ENCODE data around the gene ZNF692. TPM values are rescaled to one million over a fixed set of nuclear protein-coding genes. Genes with fewer than 3 reads are reported as not detected.

The ZNF692 gene
- total RNA-seq, 6 donors from 2014 or later = 25.7 to 248 (median 34.1) TPM

DNA sequence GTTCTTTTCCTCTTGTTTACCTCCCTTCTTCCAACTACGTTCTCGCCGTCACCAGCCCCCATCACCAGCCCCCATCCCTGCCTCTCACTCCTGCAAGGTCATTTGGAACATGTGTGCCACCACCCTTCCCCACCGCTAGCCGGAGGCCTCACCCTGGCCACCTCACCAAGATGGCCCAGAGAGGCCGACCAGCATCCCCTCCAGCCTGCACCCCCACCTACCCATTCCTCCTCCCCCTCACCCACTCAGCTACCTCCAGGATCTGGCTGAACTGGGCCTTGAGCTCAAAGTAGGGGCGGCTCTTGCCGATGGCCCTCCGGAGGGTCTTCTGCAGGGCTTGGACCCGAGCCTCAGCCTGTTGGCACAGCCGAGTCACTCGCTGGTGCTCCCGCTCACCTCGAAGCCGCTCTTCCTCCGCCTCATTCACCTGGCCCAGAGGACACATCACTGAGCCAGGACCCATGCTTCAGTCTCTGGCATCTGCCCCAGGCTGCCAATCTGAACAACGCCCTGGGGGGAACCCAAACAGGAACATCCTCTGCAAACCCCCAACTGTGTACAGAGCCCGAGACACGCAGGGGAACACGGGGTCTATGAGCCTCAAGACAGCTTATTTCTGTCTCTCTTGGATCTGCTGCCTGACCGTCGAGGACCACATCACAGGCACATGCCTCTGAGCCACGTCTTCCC is 46.0 kb downstream of the ZNF692 start:
- Histone ChIP-seq H3K27ac (no peak overlapping the region), H3K4me1 (peaks cover 13 to 29% (median 17%) of the 10 kb centered on the region in 4 donors), H3K27me3 (no peaks in the 10 kb centered on the region), H3K36me3 (peaks cover 15 to 65% (median 55%) of the 10 kb centered on the region in 4 donors), H3K9me3 (no peaks in the 10 kb centered on the region), H3K4me3 (no peak overlapping the region)
- 93 to 94% methylated on average over 23 of the region's 23 CpGs for WGBS, 2 donors
- TF ChIP-seq, protein P1, sequence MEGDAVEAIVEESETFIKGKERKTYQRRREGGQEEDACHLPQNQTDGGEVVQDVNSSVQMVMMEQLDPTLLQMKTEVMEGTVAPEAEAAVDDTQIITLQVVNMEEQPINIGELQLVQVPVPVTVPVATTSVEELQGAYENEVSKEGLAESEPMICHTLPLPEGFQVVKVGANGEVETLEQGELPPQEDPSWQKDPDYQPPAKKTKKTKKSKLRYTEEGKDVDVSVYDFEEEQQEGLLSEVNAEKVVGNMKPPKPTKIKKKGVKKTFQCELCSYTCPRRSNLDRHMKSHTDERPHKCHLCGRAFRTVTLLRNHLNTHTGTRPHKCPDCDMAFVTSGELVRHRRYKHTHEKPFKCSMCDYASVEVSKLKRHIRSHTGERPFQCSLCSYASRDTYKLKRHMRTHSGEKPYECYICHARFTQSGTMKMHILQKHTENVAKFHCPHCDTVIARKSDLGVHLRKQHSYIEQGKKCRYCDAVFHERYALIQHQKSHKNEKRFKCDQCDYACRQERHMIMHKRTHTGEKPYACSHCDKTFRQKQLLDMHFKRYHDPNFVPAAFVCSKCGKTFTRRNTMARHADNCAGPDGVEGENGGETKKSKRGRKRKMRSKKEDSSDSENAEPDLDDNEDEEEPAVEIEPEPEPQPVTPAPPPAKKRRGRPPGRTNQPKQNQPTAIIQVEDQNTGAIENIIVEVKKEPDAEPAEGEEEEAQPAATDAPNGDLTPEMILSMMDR (IDR thresholded peaks at IDR 0.05) = no peak
- no peak for TF ChIP-seq EP300 (IDR thresholded peaks at IDR 0.05)
- no peak for TF ChIP-seq POLR2A (IDR thresholded peaks at IDR 0.05)
- TF ChIP-seq POLR2AphosphoS5 (IDR thresholded peaks at IDR 0.05) = no peak
- ATAC-seq (ENCODE audit: low FRiP score in 2 of 2) (no peak), DNase-seq (peak in 1 of 2 donors; percentile 46)

DNA sequence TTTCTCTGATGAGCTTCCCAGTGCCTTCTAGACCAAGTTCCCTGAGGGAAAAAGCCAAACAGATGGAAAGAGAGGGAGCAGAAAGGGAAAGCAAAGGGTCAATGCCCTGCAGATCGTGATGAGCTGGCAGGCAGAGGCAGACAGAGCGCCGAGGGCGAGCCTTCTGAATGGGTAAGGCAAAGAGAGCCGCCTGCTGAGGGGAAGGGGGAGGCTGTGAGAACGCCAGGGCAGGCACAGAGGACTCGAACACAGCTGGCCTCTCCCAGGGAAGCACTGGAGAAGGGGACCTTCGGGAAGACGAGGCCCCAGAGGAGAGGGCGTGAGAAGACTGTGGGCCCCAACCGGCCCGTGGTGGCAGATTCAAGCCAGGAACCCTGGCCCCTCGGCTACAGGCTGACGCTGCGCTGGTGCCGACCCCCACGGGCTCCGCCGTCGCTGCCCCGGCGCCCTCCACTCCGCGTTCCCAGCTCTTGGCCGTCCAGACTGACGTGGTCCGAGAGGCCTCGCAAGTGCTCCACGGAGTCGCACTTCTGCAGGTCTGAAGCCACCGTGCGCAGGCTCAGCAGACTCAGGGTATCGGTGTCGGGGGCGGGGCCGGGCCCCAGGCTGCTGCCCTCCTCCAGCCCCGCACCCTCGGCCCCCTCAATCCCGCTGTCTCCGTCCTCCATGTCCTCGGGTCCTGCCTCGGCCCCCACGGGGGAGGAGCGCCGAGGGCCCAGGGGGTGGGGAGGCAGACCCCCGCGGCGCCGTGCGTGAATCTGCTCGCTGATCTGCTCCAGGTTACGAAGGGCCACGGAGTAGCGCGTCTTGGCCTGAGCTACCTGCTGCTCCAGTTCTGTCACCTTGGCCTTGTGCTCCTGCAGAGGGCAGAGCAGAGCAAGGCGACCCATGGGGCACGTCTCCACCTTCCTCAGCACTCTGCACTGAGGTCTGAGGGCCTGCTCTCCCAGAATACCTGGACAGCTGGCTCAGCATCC is 47.1 kb downstream of the ZNF692 start:
- no peak for ATAC-seq (ENCODE audit: low FRiP score in 2 of 2)
- H3K27ac ChIP-seq = no peak overlapping the region
- TF ChIP-seq POLR2AphosphoS5 (IDR thresholded peaks at IDR 0.05) (no peak), POLR2A (IDR thresholded peaks at IDR 0.05) (no peak), EP300 (IDR thresholded peaks at IDR 0.05) (no peak)
- TF ChIP-seq, protein P1 (IDR thresholded peaks at IDR 0.05) = no peak
- peaks cover 15 to 61% (median 52%) of the 10 kb centered on the region in 4 donors for H3K36me3 ChIP-seq
- no peaks in the 10 kb centered on the region for H3K9me3 ChIP-seq
- 92 to 94% methylated on average over 39 to 49 of the region's 57 CpGs for WGBS, 2 donors
- H3K4me1 ChIP-seq = peaks cover 12 to 27% (median 21%) of the 10 kb centered on the region in 4 donors
- DNase-seq = peak in 1 of 2 donors; percentile 80
- H3K27me3 ChIP-seq = no peaks in the 10 kb centered on the region
- H3K4me3 ChIP-seq = no peak overlapping the region

DNA sequence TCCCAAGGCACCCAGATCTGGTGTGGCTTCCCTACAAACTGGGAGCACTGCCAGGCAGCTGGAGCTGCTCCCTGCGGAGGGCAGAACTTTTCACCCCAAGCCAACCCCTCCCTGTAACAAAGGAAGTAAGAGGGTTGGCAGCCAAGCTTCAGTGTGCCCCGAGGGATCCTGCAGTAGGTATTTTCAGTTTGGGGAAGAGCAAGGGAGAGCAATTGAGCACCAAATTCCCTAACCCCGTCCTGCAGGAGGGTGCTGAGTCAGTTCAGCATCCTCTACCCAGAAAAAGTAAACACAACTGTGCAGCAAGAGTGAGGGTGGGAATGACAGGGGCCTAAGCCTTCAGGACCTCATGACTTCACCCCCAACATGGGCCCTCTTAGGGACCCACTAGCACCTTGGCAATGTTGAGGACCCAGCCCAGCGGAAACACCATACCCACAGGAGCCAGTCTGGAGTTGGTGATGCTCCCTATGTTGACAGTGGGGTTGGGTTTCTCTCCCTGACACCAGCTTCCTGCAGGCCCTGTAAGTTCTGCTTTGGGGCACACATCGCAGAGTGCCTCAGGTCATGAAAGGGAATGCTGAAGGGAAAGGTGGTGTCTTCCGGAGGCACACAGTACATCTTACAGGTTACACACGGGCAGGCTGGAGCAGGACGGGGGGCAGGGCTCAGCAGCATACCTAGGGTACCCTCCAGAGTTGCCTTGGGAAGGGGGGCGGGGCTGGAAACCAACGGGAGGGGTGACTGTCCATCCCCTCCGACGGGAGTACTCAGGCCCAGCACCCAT is 48.0 kb downstream of the ZNF692 start:
- no peak for TF ChIP-seq EP300 (IDR thresholded peaks at IDR 0.05)
- no peak for TF ChIP-seq POLR2A (IDR thresholded peaks at IDR 0.05)
- TF ChIP-seq, protein P1 (IDR thresholded peaks at IDR 0.05) = no peak
- no peak for TF ChIP-seq POLR2AphosphoS5 (IDR thresholded peaks at IDR 0.05)
- no peaks in the 10 kb centered on the region for H3K27me3 ChIP-seq
- H3K36me3 ChIP-seq = peaks cover 13 to 52% (median 44%) of the 10 kb centered on the region in 4 donors
- no peak overlapping the region for H3K4me3 ChIP-seq
- no peaks in the 10 kb centered on the region for H3K9me3 ChIP-seq
- H3K27ac ChIP-seq = no peak overlapping the region
- no peak for DNase-seq
- WGBS, 2 donors = 56 to 61% methylated on average over 10 to 12 of the region's 12 CpGs
- peak in 1 of 2 donors; percentile 7 for ATAC-seq (ENCODE audit: low FRiP score in 2 of 2)
- peaks cover 17 to 36% (median 24%) of the 10 kb centered on the region in 4 donors for H3K4me1 ChIP-seq

DNA sequence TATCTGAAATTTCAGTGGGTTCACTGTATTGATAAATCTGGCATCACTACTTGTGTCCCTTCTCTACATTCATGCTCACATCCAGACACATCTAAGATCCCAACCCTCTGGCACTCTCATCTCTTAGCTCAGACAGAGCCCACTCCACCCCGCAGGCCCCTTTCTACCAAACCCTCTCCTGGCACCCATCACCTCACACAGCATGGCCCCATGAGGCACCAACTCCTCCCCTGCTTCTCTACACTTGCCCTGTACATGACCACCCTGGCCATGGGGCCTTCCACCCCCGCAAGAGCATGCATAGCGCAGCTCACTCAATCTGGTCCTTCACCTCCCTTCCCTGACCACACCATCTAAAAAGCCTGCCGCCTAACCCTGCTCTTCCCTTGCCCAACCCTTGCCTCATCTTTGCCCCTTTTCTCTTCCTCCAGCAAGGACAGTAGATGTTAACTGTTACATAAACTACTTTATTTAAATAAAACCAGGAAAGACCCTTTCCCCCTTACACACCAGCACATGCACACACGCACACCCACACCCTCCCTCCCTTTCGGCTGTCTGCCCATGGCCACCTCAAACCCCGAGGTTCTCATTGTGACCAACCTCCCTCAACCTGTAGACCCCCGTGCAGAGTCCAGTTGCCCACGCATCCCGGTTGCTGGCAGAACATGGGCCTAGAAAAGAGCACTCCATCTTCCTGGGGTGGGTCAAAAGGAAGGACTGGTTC is 48.7 kb downstream of the ZNF692 start:
- 81 to 89% methylated on average over 10 of the region's 10 CpGs for WGBS, 2 donors
- Histone ChIP-seq H3K4me3 (no peak overlapping the region), H3K4me1 (peaks cover 17 to 43% (median 30%) of the 10 kb centered on the region in 4 donors), H3K9me3 (no peaks in the 10 kb centered on the region), H3K27ac (no peak overlapping the region), H3K27me3 (no peaks in the 10 kb centered on the region), H3K36me3 (peaks cover 13 to 44% (median 38%) of the 10 kb centered on the region in 4 donors)
- DNase-seq = no peak
- TF ChIP-seq, protein P1 (IDR thresholded peaks at IDR 0.05) = no peak
- TF ChIP-seq POLR2A (IDR thresholded peaks at IDR 0.05) (no peak), POLR2AphosphoS5 (IDR thresholded peaks at IDR 0.05) (no peak), EP300 (IDR thresholded peaks at IDR 0.05) (no peak)
- no peak for ATAC-seq (ENCODE audit: low FRiP score in 2 of 2)

Data from upper lobe of left lung (tissue), 6 donors.